Globus pallidus (tissue), 1 donor: Measurements from ENCODE around the gene SH3PXD2B.
"Not testable (repeated sequence)": the region's sequence is repeated elsewhere in the genome, so short reads cannot be mapped to it uniquely, and the experiment has no call there.

Source experiments
- DNase-seq: peaks from one replicate; pipeline ENCODE4 v3.0.0-alpha.2; 2015; ENCODE audit warnings: low spot score

The SH3PXD2B gene

DNA sequence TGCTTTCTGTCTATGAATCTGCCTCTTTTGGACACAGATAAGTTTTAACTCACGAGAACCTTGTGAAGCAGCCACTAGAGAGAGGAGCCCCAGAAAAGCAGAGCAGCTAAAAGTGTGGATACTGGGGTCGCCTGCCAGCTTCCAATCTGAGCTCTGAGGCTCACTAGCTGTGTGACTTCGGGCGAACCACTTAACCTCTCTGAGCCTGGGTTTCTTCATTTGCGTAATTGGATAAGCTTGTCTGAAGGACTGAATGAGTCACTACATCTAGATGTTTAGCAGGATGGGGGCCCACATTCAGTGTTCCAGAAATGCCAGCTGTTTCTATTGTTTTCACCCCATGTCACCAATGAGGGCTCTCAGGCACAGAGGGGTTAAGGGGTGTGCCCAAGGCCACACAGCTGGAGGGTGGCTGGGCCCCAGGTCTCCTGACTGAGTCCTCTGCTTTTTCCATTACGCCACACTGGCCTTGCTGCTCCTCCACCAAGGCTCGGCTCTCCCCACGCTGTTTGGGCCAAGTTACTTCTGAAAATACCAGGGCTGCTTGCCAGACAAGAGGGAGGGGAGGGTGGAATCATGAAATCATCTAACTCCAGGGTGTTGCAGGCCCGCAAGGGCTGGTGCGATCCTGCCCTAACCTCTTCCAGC lies 36.2 kb downstream of the SH3PXD2B start:
- DNase-seq = peak; percentile 85

DNA sequence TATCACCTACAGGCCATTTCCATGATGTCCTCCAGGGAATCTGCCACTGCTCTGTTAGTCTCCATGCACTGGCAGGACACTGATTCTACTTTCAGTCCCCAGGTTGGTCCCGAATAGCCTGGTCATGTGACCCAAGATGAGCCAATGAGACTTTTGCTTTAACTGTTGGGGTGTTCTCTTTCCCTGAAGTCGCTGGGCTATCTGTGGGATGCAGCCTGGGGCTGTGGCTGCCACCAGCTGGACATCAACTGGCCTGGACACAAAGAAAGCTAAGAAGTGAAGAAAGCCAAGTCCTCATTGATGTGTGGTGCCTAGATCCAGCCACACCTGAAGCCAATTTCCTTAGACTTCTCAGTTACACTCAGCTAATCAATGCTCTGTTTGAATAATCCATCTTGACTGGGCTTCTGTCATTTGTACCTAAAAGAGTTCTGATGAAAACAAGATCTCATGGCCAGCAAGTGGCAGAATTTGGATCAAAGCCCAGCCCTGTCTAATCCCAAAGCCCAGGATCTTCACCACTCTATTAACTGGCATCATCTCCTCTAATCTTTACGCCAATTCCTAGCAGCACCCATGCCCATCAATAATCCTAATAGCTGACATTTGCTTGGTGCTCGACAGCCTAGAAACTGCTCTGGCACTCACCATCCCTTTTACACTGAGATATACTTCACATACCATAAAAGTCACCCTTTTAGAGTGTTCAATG lies 37.0 kb downstream of the SH3PXD2B start:
- DNase-seq = peak; percentile 61

DNA sequence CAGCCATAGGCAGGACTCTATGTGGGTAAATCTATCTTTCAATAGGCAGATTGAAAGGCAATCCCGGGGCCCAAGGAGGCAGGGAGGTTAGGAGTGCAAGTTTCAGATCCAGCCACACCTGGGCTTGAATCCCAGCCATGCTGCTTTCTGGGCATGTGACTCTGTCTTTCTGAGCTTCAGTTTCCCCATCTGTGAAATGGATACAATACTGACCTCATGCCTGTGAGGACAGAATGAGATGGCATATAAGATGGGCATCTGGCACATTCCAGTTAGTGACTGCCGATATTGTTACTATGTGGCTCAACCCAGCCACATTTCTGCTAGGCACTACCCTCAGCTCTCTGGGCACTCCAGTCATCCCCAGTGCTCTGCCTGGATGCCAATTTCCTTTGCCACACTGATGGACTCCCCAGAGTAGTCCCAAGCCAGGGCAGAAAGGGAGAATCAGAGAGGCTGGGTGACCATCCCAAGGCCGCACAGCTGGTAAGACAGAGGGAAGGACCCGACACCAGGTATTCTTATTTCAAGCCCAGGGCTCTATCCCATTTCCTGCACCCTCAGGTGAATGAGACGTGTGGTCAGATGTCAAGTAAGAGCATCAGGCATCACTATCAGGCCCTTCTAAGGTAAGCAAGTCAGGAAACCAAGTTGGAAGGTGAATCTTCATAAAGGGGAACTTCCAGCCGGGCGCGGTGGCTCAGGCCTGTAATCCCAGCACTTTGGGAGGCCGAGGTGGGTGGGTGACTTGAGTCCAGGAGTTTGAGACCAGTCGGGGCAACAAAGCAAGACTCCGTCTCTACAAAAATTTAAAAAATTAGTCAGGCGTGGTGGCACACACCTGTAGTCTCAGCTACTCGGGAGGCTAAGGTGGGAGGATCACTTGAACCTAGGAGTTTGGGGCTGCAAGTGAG lies 38.7 kb downstream of the SH3PXD2B start:
- no peak for DNase-seq

DNA sequence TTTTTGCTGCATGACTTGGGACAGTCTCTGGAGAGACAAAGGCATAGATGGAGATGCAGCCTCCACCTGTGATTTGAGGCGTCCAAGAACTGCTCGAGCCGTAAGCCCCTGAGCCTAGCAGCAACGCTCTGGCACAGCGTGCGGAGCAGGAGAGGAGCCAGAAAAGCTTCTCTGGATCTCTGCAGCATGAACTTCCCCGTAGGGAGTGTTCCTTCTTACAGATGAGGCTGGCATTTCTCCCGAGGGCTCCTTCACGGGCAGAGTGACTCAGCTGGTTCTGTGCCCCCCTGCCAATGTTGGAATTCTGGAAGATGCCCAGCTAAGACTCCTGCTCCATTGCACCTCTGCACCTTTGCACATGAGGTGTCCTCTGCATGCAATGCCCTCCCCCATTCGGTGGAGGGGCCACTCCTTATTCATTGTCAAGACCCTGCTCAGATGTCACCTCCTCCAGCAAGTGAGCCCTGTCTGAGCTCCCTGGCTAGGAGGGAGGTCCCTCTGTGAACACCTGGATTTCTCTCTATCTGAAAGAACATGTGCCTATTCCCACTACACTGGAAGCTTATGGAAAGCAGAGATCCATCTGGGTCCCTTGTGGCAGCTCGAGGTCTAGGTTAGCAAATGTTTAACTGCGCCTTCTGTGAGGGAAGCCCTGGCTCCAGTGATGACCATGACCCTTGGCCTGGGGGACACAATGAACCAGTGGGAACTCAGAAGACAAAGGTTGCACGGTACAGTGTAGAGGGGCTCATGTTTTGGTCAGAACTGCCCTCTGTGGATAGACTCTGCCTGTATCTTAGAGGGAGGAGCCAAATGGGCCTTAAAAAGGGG lies 39.6 kb downstream of the SH3PXD2B start:
- no peak for DNase-seq

DNA sequence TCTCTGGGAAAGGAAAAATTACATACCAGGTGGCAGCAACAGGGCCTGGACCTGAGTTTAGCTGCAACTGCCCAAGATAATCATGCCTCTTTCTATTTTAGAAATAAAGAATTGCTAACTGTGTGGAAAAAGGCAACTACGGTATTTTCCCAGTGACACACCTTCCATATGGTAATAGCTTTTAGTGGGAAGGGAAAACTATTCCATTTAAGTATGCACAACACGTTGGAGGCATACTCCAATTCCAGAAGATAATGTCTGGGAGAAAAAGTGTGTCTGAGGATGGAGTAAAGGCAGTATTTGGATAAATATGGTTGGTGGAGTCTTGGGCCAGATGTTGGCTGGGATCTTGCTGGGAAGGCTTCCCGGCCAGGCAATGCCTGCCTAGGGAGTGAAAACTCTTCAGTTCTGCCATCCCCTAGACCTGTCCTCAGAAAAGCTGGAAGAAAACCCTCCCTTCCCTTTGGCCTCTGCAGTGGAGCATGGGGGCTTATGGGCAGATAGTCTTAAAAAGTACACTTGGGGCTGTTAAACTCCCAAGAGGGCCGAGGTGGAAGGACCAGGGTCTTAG lies 40.6 kb downstream of the SH3PXD2B start:
- DNase-seq = no peak

DNA sequence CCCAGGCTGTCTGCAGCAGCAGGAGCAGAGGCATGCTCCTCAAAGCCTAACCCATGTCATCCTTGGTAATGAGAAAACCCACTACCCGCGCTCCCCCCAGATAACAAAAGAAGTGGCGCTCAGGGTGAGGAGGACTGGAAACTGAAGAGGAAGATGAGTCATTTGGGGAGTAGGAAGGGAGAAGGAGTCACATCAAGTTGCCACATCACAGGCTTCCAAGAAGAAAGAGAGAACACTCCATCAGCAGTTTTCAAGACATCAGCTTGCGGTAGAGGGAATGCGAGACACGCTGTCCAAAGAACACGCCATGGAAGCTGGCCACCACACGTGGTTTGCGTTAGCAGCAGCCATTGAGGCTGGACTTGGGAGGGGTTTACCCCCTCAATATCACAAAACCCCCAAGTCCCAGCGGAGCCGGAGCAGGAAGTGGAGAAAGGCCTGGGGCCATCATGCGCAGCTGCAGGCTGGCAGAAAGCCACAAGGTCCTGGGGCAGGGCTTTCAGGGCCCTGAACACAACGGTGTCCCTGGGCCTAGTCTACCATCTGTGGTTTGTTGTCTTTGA lies 41.5 kb downstream of the SH3PXD2B start:
- DNase-seq = peak; percentile 60

DNA sequence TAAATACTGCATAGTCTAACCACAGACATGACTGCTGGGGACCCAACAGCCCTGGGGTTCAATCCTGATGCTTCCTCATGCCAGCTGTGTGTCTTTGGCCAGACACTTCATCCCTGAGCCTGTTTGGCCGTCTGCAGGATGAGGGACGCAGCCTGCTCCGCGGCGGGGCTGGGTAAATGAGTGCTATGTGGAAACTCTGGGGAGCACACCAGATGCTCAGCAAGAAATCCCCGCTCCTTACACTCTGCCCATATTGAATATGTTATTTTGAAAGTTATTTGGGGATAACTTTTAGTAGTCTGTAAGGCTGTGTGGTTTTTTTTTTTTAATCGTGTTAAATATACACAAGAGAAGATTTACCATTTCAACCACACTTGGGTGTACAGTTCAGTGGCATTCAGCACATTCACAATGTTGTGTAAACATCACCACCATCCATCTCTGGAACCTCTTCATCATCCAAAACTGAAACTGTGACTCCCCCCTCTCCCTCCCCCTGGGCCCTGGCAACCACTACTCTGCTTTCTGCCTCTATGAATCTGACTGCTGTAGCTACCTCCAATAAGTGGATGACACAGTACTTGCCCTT lies 42.7 kb downstream of the SH3PXD2B start:
- DNase-seq = peak; percentile 43

DNA sequence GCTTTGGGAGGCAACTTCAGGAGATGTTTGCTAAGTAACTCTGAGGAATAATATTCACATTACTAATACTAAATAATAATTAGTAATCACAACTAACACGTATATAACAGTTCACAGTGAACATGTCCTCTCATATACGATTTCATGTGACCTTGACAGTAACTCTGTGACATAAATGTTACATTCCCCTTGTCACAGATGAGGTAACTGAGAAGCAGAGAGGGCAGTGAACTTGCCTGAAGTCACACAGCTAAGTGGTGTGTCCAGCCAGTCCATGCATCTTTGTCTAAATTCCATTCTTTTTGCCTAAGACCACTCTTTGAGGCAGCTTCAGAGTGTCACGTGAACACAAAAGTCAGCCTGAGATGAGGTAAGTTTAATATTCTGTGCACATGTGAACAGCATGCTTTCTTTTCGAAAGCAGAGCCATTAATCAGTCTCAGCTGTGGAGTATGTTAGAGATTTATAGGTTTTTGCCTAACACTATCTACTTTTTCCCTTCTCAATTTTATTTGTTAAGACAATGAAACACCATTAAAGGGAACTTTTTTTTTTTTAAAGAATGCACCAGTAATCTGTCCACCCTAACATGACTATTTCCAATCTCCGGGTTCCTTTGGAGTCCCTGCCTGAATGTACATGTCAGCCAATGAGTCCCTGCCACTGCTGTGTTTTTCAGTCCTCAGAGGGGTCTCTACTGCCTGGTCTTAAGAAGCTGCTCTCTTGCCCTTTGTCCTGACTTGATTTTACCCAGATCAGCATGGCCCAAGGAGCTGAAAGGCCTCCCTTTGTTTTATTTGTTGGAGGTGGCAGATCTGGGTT lies 43.5 kb downstream of the SH3PXD2B start:
- no peak for DNase-seq

DNA sequence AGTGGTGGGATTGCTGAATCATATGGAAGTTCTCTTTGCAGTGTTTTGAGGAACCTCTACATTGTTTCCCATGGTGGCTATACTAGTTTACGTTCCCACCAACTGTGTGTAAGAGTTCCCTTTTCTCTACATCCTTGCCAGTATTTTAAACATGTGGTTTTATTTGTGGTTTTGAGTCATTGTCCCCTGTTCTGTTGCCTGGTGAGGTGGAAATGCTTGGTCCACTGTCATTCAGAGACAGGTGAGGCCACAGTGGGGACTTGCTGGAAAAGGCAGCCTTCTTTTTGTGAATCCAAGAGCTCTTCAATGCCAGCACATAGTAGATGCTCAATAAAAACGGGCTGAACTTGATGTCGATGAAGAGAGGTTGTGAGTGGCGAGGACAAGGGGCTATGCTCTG lies 44.2 kb downstream of the SH3PXD2B start:
- no peak for DNase-seq

DNA sequence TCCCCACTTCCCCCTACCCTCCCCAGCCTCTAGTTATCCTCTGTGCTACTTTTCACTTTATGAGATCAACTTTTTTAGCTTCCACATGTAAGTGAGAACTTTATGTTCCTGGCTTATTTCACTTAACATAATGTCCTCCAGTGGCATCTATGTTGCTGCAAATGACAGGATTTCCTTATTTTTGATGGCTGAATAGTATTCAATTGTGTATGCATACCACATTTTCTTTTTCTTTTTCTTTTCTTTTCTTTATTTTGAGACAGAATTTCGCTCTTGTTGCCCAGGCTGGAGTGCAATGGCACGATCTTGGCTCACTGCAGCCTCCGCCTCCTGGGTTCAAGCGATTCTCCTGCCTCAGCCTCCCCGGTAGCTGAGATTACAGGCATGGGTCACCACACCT lies 44.8 kb downstream of the SH3PXD2B start:
- DNase-seq = not testable (repeated sequence)

DNA sequence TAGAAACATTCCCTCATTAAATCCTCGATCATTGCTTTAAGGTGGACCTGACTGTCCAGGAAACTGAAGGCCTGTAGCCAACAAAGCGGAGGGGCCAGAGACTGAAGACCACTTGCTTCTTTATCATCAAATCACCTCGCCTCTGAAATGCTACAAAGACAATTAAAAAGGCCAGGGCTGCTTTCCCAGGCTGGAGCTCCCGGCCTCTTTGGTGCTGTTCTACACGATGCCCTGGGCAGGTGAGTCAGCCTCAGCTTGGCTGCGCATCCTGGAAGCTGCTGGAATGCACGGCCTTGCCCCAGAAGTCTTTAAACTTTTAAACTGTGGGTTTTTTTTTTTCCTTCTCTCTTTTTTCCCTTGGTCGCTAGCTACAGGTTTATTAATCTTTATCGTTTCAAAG lies 46.5 kb downstream of the SH3PXD2B start:
- no peak for DNase-seq

DNA sequence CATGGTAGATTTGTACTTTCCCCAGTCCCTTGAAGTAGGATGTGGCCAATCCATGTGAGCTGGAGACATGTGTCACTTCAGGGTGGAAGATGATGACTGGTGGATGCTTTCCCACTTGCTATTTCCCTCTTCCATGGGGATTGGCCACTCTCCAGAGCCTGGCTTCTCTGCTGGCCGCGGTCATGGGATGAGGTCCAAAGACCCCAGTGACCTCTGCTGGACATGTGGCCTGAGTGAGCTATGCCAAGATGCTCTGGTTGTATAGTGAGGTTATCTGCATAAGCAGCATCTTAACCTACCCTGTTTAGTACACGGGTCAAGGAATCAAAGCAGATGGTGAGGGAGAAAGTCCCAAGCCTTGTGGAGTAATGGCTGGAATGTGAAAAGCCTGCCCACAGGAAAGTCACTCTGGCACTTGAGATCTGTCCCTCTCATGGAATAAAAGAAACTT lies 47.1 kb downstream of the SH3PXD2B start:
- no peak for DNase-seq

DNA sequence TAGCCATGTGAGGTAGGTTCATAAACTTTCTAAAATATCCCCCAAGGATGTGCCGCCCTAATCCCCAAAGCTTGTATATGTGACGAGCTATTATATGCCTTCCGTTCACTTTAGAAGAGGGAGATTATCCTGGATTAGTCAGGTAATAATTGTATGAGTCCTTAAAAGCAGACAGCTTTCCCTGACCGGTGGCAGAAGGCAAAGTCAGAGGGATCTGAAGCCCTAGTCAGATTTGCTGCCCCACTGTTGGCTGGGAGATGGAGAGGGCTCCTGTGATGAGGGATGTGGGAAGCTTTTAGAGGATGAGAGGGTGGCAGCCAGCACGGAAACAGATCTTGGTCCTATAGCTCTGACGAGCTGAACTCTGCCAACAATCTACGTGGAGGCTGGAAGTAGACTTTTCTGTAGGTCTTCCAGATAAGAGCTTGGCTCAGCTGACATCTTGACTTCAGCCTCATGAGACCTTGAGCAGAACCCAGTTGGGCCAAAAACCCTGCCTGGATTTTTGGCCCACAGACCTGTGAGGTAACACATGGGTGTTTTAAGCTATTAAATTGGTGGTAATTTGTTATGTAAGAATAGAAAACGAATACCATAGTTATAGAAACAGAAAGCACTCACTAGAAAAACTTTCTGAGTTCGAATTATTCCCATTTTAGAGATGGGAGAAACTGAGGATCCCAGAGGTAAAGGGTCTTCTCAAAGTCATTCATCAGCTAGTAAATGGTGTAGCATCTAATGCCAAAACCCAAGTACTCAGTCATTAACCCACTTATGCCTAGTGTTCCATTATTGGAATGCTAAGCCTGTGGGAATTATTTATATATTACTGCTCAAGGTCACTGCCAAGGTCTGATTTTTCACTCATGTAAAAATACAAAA lies 48.9 kb downstream of the SH3PXD2B start:
- DNase-seq = no peak

DNA sequence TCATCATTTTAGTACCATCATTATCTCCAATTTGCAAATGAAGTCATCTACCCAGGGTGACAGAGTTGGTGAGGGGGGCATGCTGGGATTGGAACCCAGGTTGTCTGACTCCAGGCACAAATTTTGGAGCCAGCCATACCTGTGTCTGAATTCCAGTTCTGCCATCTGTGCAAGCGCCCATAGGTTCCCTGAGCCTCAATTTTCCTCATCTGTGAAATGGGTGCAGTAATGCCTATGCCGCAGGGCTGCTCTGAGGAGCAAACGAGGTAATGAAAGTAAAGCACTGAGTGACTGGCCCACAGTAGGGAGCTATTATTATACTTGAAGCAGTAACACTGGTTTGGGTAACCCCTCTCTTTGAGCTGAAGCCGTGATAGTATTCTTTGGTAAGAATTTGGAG lies 49.6 kb downstream of the SH3PXD2B start:
- DNase-seq = no peak

DNA sequence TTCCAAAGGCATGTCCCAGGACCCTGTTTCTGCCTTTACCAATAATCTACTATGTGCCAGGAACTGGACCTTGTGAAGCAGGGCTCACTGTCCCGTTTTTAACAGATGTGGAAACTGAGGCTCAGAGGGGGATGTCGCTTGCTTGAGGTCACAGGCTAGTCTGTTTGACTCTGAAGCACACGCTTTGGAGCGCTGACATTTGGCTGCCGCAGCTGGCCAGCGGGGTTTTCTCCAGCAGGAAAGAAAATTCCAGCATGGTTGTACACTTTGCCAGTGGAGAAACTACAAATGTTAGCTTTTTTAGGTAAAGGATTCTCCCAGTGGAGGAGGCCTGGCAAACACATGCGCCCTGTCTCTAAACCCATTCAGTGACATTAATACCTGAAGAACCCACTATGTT lies 50.5 kb downstream of the SH3PXD2B start:
- peak; percentile 47 for DNase-seq

DNA sequence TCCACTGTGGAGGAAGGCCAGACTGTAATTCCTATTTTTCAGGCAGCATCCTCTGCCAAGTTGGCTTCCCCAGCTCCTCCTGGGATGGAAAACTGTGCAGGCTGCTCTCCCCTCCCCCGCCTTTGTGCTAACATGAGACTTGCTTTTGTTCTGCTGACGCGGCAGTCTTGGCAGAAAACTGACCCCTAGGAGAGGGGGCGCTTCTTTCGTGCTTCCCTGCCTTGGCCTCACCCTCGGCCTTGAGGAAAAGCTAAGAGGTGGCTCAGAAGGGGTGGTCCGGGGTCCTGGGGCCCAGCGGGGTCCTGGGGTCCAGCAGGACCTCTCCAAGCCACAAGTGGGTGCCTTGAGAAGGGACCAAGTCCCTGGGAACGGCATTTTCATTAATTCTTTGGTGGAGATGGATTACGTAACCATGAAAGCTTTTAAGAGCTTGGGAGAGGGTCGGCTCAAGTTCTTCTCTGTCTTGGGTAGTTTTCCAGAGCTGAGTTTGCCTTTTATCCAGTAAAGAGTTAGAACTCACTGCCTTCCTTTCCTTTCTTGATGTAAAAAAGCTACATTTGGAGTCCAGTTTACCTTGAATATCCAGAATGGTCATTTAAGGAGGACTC lies 51.0 kb downstream of the SH3PXD2B start:
- peak; percentile 94 for DNase-seq

DNA sequence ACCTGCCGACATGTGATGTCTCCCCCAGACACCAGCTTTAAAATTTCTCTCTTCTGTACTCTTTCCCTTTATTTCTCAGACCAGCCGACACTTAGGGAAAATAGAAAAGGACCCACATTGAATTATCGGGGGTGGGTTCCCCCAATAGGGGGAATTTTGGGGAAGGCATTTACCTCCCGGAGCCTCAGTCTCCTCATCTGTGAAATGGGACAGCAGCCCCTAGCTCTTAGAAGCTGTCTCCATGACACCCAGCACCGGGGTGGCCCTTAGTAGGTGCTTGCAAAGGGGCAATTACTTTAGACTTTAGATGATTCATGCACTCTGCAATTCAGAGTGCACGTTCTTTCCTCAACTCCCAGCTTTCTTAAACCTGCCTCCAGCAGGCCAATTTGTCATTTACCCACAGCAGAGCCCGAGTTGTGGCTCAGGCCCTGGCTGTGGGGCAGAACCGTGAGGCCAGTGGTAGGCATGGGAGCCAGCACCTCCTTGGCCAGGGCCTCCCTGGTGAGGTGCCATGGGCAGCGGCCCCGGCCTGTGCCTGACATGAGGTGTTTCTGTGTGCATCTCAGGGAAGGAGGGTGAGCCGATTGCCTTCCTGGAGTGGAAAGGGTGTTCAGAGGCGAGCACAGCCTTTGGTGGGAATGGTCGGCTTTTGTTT lies 51.7 kb downstream of the SH3PXD2B start:
- DNase-seq = no peak

DNA sequence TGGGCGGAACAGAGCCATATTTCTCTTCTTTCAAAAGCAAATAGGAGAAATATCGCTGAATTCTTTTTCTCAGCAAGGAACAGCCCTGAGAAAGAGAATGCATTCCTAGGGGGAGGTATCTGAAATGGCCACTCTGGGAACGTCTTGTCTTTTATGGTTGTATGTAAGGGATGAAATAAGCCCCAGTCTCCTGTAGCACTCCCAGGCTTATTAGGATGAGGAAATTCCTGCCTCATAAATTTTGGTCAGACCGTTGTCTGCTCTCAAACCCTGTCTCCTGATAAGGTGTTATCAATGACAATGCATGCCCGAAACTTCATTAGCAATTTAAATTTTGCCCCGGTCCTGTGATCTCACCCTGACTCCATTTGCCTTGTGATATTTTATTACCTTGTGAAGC lies 52.3 kb downstream of the SH3PXD2B start:
- not testable (repeated sequence) for DNase-seq
